Cardiac muscle cell (in vitro differentiated cells and primary cell): Measurements from ENCODE around the gene HTRA1. TPM values are rescaled to one million over a fixed set of nuclear protein-coding genes. Genes with fewer than 3 reads are reported as not detected.

Experiments used
- DNase-seq, 2 donors: peaks; one replicate each; pipeline versions ENCODE4 v3.0.0 to v3.0.0-alpha.2; 2010 to 2017; ENCODE audit warnings: low read depth in 1 of 2, low spot score in 1 of 2
- H3K27ac ChIP-seq: fragments of 200-600 bp; sonication (generic); 2 replicates; pipeline ENCODE4 v1.5.1; 2016
- H3K27me3 ChIP-seq: fragments of 200-600 bp; sonication (generic); 2 replicates; pipeline ENCODE4 v1.6.0; 2016; ENCODE audit warnings: control low read depth
- H3K36me3 ChIP-seq: fragments of 200-600 bp; sonication (generic); 2 replicates; pipeline ENCODE4 v1.5.1; 2016; ENCODE audit warnings: control low read depth
- H3K4me1 ChIP-seq: fragments of 200-600 bp; sonication (generic); 2 replicates; pipeline ENCODE4 v1.8.1; 2017; ENCODE audit warnings: low read depth, mild to moderate bottlenecking, mixed run types
- H3K4me3 ChIP-seq: fragments of 200-600 bp; sonication (generic); 2 replicates; pipeline ENCODE4 v1.5.1; 2016; ENCODE audit warnings: mild to moderate bottlenecking
- H3K9me3 ChIP-seq: fragments of 200-600 bp; sonication (generic); 2 replicates; pipeline ENCODE4 v1.5.1; 2017; ENCODE audit warnings: low read depth, mild to moderate bottlenecking, control low read depth
- CTCF ChIP-seq: IDR thresholded peaks from 2 replicates; pipeline ENCODE4 v1.5.1; 2012; ENCODE audit warnings: low read depth, mild to moderate bottlenecking, low read length
- polyA plus RNA-seq: library from polyadenylated mRNA; unstranded; fragments of >200 nt; fragmentation: Nextera tagmentation; extraction: Ambion mirVana; gene quantifications from 2 replicates; pipeline ENCODE4 v1.2.1, GENCODE V29; 2016
- total RNA-seq: library from RNA; depleted of rRNA; stranded (reverse); fragments of >200 nt; gene quantifications from 2 replicates; pipeline ENCODE4 v1.2.3, GENCODE V29; 2016

HTRA1 gene
- total and polyA plus RNA-seq, 2 experiments from 2014 or later = 154 to 226 TPM

GRCh38 chr10:122467701-122468100 is 6.3 kb downstream of the HTRA1 start:
- Histone ChIP-seq H3K4me1 (peaks cover 33% of the 10 kb centered on the region), H3K9me3 (no peaks in the 10 kb centered on the region), H3K36me3 (no peaks in the 10 kb centered on the region), H3K27ac (no peak overlapping the region), H3K4me3 (no peak overlapping the region), H3K27me3 (no peaks in the 10 kb centered on the region)
- TF ChIP-seq CTCF = no peak
- DNase-seq = no peak

- Histone ChIP-seq H3K27me3 (no peaks in the 10 kb centered on the region), H3K4me1 (peaks cover 40% of the 10 kb centered on the region), H3K36me3 (no peaks in the 10 kb centered on the region), H3K27ac (no peak overlapping the region), H3K4me3 (no peak overlapping the region), H3K9me3 (no peaks in the 10 kb centered on the region)
- DNase-seq = no peak
- TF ChIP-seq CTCF = no peak
Measured at GRCh38 chr10:122468307-122468925, 7.1 kb downstream of the HTRA1 start.

GRCh38 chr10:122468926-122469781 is 7.8 kb downstream of the HTRA1 start:
- H3K4me1 ChIP-seq = peaks cover 47% of the 10 kb centered on the region
- no peak overlapping the region for H3K4me3 ChIP-seq
- peak overlapping the region; percentile 88 for H3K27ac ChIP-seq
- TF ChIP-seq CTCF = no peak
- DNase-seq = peak in 1 of 2 donors; percentile 91
- no peaks in the 10 kb centered on the region for H3K36me3 ChIP-seq
- H3K27me3 ChIP-seq = no peaks in the 10 kb centered on the region
- H3K9me3 ChIP-seq = no peaks in the 10 kb centered on the region

- Histone ChIP-seq H3K36me3 (no peaks in the 10 kb centered on the region), H3K4me3 (no peak overlapping the region), H3K27me3 (no peaks in the 10 kb centered on the region), H3K27ac (peak overlapping the region; percentile 88), H3K9me3 (no peaks in the 10 kb centered on the region), H3K4me1 (peaks cover 54% of the 10 kb centered on the region)
- TF ChIP-seq CTCF = no peak
- DNase-seq = peak in 1 of 2 donors; percentile 22
Measured at GRCh38 chr10:122469848-122470247, 8.5 kb downstream of the HTRA1 start.

GRCh38 chr10:122471531-122472177 is 10.3 kb downstream of the HTRA1 start:
- no peak for DNase-seq
- Histone ChIP-seq H3K27me3 (no peaks in the 10 kb centered on the region), H3K9me3 (no peaks in the 10 kb centered on the region), H3K36me3 (no peaks in the 10 kb centered on the region), H3K4me3 (no peak overlapping the region), H3K27ac (no peak overlapping the region), H3K4me1 (peaks cover 69% of the 10 kb centered on the region)
- no peak for TF ChIP-seq CTCF
